GM12878 (cell line): ENCODE measurements around the gene HOXA1.

Experiments used
- BHLHE40 ChIP-seq, 2 experiments: fragments of 450-650 bp in 1 of 2; IDR thresholded peaks; 2 replicates each; pipeline ENCODE4 v1.6.1; 2011 to 2017; ENCODE audit warnings: low read depth in 2 of 2, borderline replicate concordance in 1 of 2, improper control_type of control experiment in 1 of 2, low read length in 1 of 2, mild to moderate bottlenecking in 1 of 2
- EZH2 ChIP-seq: IDR thresholded peaks from 2 replicates; pipeline ENCODE4 v1.6.1; 2012; ENCODE audit warnings: low read depth, mild to moderate bottlenecking, control low read depth, inconsistent platforms, low read length, borderline replicate concordance; ENCODE audit not compliant: control insufficient read depth
- PAX8 ChIP-seq: fragments of 450-650 bp; IDR thresholded peaks from 2 replicates; pipeline ENCODE4 v1.6.1; 2017; ENCODE audit warnings: mild to moderate bottlenecking, moderate library complexity
- POLR2A ChIP-seq: IDR thresholded peaks from 2 replicates; pipeline ENCODE4 v1.6.1; 2011; ENCODE audit warnings: low read depth, mild to moderate bottlenecking, low read length
- SIN3A ChIP-seq: IDR thresholded peaks from 2 replicates; pipeline ENCODE4 v1.6.1; 2012; ENCODE audit warnings: low read depth, low read length, improper control_type of control experiment
- SMC3 ChIP-seq: IDR thresholded peaks from 2 replicates; pipeline ENCODE4 v1.6.1; 2011; ENCODE audit warnings: low read length, improper control_type of control experiment, borderline replicate concordance
- SREBF2 ChIP-seq: IDR thresholded peaks from 2 replicates; pipeline ENCODE4 v1.6.1; 2012; ENCODE audit warnings: mild to moderate bottlenecking, low read length
- TCF7 ChIP-seq: IDR thresholded peaks from 2 replicates; pipeline ENCODE4 v1.6.1; 2014; ENCODE audit warnings: antibody characterized with exemption, borderline replicate concordance
- TF ChIP-seq, protein P1 (sequence below), 3 experiments: IDR thresholded peaks in 2 of 3; conservative IDR thresholded peaks in 1 of 3; 2 replicates each; pipeline ENCODE4 v1.5.1; 2011; ENCODE audit warnings: low read depth in 3 of 3, low read length in 3 of 3, mild to moderate bottlenecking in 3 of 3, control low read depth in 2 of 3, moderate library complexity in 2 of 3, inconsistent platforms in 1 of 3, mixed read lengths in 1 of 3; ENCODE audit not compliant: control insufficient read depth in 2 of 3, insufficient read depth in 1 of 3; ENCODE audit errors: extremely low read depth in 1 of 3
- TF ChIP-seq, protein P2 (sequence below): fragments of 450-650 bp; IDR thresholded peaks from 2 replicates; pipeline ENCODE4 v1.6.1; 2016; ENCODE audit warnings: mild to moderate bottlenecking, moderate library complexity, borderline replicate concordance
- TF ChIP-seq, protein P3 (sequence below): fragments of 450-650 bp; IDR thresholded peaks from 2 replicates; pipeline ENCODE4 v1.6.1; 2017; ENCODE audit warnings: mild to moderate bottlenecking
- TF ChIP-seq, protein P4 (sequence below): IDR thresholded peaks from 2 replicates; pipeline ENCODE4 v1.6.1; 2011; ENCODE audit warnings: borderline replicate concordance, low read depth, mild to moderate bottlenecking, moderate library complexity, mixed read lengths, low read length; ENCODE audit not compliant: insufficient read depth; ENCODE audit errors: extremely low read length

DNA sequence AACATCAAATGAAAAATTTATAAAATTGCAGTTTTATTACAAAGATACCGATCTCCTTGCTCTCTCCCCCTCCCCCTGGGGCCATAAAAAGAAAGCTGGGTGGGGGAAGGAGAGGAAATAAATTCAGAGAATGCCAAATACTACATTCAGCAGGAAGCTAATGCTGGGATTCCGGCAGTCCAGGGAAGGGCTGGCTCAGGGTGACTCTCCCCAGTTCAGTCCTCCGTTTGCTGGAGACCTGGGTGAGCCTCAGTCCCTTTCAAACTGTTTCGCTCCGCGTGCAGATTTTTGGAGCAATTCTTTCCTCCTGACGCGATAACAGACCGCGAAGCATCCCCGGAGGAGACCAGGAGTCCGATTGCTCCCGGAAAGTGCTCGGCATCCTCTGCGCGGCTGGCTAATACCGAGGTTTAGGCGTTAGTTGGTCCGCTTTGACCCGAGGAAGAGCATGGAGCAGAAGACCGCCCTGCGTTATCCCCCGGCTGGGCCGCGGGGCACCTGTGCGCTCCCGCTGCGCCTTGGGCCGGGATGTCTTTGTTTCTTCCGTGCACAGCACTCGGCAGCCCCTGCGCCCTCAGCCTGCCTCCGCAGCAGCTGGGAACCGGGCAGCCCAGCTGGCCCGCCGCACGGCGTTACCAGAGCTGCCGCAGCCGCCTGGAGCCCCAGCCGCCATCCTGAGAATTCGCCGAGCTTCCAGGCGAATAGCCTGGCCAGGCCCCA, 10.5 kb upstream of the HOXA1 start:
- TF ChIP-seq EZH2 (no peak), BHLHE40 (IDR thresholded peaks at IDR 0.05; ENCODE audit: borderline replicate concordance in 1 of 2, low read depth in 2 of 2, low read length in 1 of 2) (no peak), SMC3 (no peak), POLR2A (no peak), SIN3A (no peak), PAX8 (no peak), SREBF2 (no peak), TCF7 (no peak)
- TF ChIP-seq, protein P1, sequence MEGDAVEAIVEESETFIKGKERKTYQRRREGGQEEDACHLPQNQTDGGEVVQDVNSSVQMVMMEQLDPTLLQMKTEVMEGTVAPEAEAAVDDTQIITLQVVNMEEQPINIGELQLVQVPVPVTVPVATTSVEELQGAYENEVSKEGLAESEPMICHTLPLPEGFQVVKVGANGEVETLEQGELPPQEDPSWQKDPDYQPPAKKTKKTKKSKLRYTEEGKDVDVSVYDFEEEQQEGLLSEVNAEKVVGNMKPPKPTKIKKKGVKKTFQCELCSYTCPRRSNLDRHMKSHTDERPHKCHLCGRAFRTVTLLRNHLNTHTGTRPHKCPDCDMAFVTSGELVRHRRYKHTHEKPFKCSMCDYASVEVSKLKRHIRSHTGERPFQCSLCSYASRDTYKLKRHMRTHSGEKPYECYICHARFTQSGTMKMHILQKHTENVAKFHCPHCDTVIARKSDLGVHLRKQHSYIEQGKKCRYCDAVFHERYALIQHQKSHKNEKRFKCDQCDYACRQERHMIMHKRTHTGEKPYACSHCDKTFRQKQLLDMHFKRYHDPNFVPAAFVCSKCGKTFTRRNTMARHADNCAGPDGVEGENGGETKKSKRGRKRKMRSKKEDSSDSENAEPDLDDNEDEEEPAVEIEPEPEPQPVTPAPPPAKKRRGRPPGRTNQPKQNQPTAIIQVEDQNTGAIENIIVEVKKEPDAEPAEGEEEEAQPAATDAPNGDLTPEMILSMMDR (IDR thresholded peaks at IDR 0.05 in 2 of 3, conservative IDR thresholded peaks at IDR 0.05 in 1 of 3; ENCODE audit: control insufficient read depth in 2 of 3, extremely low read depth in 1 of 3, insufficient read depth in 1 of 3, low read depth in 3 of 3, low read length in 3 of 3) = no peak
- TF ChIP-seq, protein P2, sequence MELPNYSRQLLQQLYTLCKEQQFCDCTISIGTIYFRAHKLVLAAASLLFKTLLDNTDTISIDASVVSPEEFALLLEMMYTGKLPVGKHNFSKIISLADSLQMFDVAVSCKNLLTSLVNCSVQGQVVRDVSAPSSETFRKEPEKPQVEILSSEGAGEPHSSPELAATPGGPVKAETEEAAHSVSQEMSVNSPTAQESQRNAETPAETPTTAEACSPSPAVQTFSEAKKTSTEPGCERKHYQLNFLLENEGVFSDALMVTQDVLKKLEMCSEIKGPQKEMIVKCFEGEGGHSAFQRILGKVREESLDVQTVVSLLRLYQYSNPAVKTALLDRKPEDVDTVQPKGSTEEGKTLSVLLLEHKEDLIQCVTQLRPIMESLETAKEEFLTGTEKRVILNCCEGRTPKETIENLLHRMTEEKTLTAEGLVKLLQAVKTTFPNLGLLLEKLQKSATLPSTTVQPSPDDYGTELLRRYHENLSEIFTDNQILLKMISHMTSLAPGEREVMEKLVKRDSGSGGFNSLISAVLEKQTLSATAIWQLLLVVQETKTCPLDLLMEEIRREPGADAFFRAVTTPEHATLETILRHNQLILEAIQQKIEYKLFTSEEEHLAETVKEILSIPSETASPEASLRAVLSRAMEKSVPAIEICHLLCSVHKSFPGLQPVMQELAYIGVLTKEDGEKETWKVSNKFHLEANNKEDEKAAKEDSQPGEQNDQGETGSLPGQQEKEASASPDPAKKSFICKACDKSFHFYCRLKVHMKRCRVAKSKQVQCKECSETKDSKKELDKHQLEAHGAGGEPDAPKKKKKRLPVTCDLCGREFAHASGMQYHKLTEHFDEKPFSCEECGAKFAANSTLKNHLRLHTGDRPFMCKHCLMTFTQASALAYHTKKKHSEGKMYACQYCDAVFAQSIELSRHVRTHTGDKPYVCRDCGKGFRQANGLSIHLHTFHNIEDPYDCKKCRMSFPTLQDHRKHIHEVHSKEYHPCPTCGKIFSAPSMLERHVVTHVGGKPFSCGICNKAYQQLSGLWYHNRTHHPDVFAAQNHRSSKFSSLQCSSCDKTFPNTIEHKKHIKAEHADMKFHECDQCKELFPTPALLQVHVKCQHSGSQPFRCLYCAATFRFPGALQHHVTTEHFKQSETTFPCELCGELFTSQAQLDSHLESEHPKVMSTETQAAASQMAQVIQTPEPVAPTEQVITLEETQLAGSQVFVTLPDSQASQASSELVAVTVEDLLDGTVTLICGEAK = no peak
- TF ChIP-seq, protein P3, sequence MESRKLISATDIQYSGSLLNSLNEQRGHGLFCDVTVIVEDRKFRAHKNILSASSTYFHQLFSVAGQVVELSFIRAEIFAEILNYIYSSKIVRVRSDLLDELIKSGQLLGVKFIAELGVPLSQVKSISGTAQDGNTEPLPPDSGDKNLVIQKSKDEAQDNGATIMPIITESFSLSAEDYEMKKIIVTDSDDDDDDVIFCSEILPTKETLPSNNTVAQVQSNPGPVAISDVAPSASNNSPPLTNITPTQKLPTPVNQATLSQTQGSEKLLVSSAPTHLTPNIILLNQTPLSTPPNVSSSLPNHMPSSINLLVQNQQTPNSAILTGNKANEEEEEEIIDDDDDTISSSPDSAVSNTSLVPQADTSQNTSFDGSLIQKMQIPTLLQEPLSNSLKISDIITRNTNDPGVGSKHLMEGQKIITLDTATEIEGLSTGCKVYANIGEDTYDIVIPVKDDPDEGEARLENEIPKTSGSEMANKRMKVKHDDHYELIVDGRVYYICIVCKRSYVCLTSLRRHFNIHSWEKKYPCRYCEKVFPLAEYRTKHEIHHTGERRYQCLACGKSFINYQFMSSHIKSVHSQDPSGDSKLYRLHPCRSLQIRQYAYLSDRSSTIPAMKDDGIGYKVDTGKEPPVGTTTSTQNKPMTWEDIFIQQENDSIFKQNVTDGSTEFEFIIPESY = no peak
- TF ChIP-seq, protein P4, sequence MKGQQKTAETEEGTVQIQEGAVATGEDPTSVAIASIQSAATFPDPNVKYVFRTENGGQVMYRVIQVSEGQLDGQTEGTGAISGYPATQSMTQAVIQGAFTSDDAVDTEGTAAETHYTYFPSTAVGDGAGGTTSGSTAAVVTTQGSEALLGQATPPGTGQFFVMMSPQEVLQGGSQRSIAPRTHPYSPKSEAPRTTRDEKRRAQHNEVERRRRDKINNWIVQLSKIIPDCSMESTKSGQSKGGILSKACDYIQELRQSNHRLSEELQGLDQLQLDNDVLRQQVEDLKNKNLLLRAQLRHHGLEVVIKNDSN = no peak
